ENCODE measurements around the gene TTL.

TTL gene

DNA sequence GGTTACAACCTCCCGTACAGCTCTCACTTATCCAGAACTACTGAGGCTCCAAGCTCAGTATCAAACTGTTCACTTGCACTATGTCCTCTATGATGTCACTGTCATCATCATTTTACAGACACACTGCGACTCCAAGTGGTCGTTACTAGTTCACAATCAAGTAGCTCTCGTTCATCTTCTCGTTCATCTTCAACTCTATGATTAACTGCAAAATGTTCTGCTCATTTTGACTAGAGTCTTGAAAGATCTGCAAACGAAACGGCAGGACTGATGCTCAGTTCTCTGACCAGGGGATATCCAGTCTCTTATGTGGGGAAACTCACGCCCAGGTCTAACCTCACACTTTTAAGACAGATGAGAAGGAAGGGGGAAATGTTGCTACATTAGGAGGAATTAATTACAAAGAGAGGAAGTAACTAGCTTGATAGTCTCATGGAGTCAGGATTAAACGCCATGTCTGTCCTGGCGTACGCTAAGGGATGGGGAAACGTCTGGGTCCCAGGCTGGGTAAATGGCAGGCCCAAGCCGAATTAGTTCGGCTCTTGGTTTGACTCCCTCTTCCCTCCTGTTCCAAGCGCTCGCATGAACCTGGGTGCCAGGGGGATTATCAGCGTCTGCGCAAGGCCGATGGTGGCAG is 101.7 kb downstream of the TTL start:
- DNase-seq (ENCODE audit: low spot score), result peak; percentile 44

- peak; percentile 99 for DNase-seq (ENCODE audit: low spot score)
Observed at GRCh38 chr2:112584134-112584890, 102.4 kb downstream of the TTL start, which contains the start of gene CHCHD5. Gene CHCHD5 (plus strand): TSS chr2:112584609. CDS start chr2:112584648, 39 bp downstream.

DNA sequence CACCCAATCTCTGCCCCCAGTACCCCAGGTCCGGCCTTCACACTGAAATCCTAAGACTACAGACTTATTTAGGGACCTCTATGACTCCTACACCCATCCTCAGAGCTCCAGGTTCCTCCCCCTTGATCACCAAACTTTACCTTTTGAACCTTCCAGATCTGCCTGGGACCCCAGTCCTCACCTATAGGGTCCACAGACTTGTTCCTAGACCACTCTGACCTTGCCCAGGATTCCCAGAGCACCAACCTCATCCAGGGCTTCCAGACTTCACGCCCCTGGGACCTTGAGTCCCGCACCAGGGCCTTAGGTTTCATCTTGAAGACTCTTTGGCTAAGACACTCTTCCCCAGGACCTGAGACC is 102.9 kb downstream of the TTL start:
- no peak for DNase-seq (ENCODE audit: low spot score)

- DNase-seq (ENCODE audit: low spot score), result no peak
Observed at GRCh38 chr2:112585400-112585799, 103.4 kb downstream of the TTL start.

DNA sequence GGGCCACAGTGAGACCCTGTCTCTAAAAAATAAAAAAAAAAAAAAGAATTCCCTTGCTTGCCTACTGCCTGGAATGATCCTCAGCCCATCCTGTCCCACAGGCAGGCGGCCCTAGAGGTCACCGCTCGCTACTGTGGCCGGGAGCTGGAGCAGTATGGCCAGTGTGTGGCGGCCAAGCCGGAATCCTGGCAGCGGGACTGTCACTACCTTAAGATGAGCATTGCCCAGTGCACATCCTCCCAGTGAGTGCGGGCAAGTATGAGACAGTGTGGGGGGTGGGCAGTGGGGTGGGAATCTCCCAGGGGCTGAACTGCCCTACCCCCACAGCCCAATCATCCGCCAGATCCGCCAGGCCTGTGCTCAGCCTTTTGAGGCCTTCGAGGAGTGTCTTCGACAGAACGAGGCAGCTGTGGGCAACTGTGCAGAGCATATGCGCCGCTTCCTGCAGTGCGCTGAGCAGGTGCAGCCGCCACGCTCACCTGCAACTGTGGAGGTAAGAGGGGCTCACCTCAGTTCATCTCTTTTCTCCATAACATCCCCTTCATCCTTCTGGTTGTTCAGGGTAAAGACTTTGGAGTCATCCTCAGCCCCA is 104.0 kb downstream of the TTL start:
- DNase-seq (ENCODE audit: low spot score), result no peak

DNA sequence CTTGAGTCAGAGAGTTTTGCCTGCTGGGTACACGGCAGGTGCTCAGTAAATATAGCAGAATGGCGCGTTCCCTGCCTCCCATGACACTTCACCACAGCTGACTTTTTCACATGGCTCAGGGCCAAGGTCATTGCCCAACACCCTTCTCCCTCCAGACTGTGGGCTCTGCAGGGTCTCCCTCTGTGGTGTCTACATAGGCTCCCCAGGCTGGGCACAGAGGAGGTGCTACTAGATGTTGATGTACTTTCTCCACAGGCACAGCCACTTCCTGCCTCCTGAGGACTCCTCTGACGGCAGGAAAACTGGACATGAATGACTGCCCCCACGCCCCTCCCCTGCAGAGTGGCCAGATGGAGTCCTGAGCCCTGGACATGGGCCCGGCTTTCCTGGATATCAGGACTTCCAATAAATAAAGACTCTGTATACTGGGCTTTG is 106.7 kb downstream of the TTL start:
- no peak for DNase-seq (ENCODE audit: low spot score)

Measured in kidney tubule cell (primary cell).